AG04450 (cell line): ENCODE measurements around the gene RMND1. TPM values are rescaled to one million over a fixed set of nuclear protein-coding genes. Genes with fewer than 3 reads are reported as not detected.

ENCODE experiments used
- CTCF ChIA-PET: fragments of 300-600, 350-600 bp; formaldehyde crosslinking; extraction: SDS; loops from one replicate; lab custom pipeline; 2022; ENCODE audit warnings: antibody characterized with exemption, inconsistent platforms; lab: Charles Lee
- POLR2A ChIA-PET: fragments of 350-600 bp; formaldehyde crosslinking; extraction: SDS; loops from one replicate; lab custom pipeline; 2021; ENCODE audit warnings: antibody characterized with exemption, inconsistent platforms; lab: Yijun Ruan, JAX
- DNase-seq: peaks from one replicate; pipeline ENCODE4 v3.0.0-alpha.2; 2011; ENCODE audit warnings: low read depth, low spot score
- H3K27ac ChIP-seq: one replicate; pipeline ENCODE4 v1.5.1; 2012; ENCODE audit warnings: low read depth, low read length, control low read depth
- H3K27me3 ChIP-seq: one replicate; pipeline ENCODE4 v1.6.0; 2012; ENCODE audit warnings: low read length; ENCODE audit not compliant: control insufficient read depth, insufficient read depth
- H3K4me3 ChIP-seq: 2 replicates; pipeline ENCODE4 v1.5.1; 2011; ENCODE audit warnings: mild to moderate bottlenecking, low read depth, low read length, control low read depth
- H3K9me3 ChIP-seq: 2 replicates; pipeline ENCODE4 v1.5.1; 2012; ENCODE audit warnings: low read length; ENCODE audit not compliant: control insufficient read depth, insufficient read depth
- polyA plus RNA-seq: library from polyadenylated mRNA; depleted of rRNA; stranded (reverse); fragments of >200 nt; gene quantifications from 2 replicates; pipeline ENCODE4 v1.2.3, GENCODE V29; 2011
- TF ChIP-seq, protein P1 (sequence below): IDR thresholded peaks from 2 replicates; pipeline ENCODE4 v1.5.1; 2011; ENCODE audit warnings: low read depth, low read length, control low read depth, inconsistent platforms

RMND1 gene
- polyA plus RNA-seq, 1 experiment = 27.8 TPM

DNA sequence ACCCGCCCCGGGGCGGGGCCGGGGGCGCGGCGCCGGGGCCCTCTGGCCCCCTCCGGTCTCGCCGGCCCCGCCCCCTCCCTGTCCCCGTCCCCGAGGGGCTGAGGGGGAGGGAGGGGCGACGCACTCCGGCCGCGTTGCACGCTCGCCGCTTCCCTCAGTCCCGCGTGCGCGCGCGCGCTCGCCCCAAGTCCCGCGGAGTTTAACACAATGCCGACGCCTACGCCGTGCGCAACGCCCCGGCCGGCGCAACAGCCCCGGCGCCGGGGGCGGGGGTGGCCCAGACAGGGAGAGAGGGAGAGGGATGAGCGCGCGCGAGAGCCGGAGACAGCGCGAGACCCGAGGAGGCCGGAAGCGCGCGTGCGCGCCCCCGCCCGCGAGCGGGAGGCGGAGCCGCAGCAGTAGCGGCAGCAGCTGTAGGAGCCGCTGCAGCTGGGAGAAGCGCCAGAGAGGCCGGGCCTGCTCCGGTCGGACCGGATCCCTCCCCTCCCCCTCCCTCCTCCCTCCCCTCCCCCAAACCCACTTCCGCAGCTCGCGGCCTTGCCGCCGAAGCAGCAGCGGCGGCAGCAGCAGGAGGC is 61.6 kb downstream of the RMND1 start:
- CTCF ChIA-PET = interaction anchor here (0.7 to 1.6 kb wide), 5 partner anchors 12 to 500 kb away, joined by 3 to 6 read pairs (median 3); no protein-coding TSS in a partner anchor
- TF ChIP-seq, protein P1, sequence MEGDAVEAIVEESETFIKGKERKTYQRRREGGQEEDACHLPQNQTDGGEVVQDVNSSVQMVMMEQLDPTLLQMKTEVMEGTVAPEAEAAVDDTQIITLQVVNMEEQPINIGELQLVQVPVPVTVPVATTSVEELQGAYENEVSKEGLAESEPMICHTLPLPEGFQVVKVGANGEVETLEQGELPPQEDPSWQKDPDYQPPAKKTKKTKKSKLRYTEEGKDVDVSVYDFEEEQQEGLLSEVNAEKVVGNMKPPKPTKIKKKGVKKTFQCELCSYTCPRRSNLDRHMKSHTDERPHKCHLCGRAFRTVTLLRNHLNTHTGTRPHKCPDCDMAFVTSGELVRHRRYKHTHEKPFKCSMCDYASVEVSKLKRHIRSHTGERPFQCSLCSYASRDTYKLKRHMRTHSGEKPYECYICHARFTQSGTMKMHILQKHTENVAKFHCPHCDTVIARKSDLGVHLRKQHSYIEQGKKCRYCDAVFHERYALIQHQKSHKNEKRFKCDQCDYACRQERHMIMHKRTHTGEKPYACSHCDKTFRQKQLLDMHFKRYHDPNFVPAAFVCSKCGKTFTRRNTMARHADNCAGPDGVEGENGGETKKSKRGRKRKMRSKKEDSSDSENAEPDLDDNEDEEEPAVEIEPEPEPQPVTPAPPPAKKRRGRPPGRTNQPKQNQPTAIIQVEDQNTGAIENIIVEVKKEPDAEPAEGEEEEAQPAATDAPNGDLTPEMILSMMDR = no peak
- POLR2A ChIA-PET = interaction anchor here (0.7 to 1.1 kb wide), 4 partner anchors 16 to 524 kb away, joined by 3 to 5 read pairs (median 4); partner anchors contain the start of gene MTHFD1L
- DNase-seq = peak; percentile 94
- no peaks in the 10 kb centered on the region for H3K9me3 ChIP-seq
- peak overlapping the region; percentile 72 for H3K4me3 ChIP-seq
- H3K27me3 ChIP-seq = no peaks in the 10 kb centered on the region
- peak overlapping the region; percentile 75 for H3K27ac ChIP-seq

DNA sequence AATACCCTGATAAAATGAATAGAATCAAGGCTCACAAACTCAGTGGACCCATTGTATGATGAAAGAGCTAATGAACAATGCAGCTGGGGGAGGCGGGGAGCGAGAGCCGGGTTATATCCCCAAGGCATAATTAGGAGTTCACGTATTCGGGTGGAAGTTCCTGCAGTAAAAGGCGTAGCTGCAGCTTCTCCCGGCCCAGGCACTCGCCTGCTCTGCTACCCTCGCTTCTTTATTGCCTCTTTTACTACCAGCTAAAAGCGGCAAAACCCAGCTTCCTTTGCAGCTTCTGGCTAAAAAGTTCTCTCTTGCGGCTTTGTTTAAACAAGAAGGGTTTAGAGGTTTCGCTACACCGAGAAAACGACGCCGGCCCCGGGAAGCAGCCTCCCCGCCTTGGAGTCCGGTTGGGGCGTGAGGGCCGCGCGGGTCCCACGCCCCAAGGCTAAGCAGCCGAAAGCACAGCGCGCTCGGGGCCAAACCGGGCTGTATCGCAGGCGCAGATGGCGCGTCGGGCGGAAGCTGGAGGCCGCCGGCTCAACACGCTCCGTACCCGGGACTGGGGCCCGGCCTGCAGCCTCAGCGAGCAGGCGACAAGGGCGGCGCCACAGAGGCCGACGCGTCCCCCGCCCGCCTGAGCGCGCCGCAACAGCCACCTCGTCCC is 62.2 kb downstream of the RMND1 start:
- CTCF ChIA-PET = interaction anchor here (0.9 to 1.6 kb wide), 3 partner anchors 11 to 499 kb away, joined by 3 to 6 read pairs (median 3); no protein-coding TSS in a partner anchor
- POLR2A ChIA-PET = interaction anchor here (0.7 to 1.1 kb wide), 5 partner anchors 17 to 524 kb away, joined by 4 to 5 read pairs (median 4); partner anchors contain the start of gene MTHFD1L
- Histone ChIP-seq H3K27me3 (no peaks in the 10 kb centered on the region), H3K4me3 (peak overlapping the region; percentile 71), H3K27ac (peak overlapping the region; percentile 94), H3K9me3 (no peaks in the 10 kb centered on the region)
- TF ChIP-seq, protein P1 = no peak
- no peak for DNase-seq

DNA sequence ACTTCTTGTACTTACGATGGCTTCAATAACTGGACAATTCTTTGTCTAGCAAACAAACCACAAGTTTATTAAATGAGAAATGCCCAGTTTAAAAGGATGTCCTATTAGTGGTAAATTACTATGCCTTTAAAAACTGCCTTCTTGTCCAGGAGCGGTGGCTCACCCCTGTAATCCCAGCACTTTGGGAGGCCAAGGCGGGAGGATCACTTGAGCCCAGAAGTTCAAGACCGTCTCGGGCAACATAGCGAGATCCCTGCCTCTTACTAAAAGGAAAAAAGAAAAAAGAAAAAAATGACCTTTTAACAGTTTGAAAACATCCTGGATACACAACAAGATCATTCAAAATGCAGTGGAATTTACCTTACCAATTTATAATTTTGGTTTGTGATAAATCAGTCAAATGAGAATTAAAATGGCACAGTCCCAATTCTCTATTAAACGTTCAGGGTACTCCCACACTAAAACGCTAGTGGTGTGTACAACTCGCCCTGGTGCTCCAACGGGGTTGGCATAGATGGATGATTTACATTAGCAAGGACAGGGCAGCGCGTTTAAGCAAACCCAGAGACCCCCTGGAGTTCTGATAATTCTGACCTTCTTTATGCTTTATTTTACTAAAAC is 62.8 kb downstream of the RMND1 start:
- ChIA-PET POLR2A (interaction anchor here (0.7 to 1.0 kb wide), 3 partner anchors 27 to 467 kb away, joined by 4 read pairs; no protein-coding TSS in a partner anchor), CTCF (interaction anchor here (0.9 to 1.6 kb wide), 4 partner anchors 10 to 499 kb away, joined by 3 to 6 read pairs (median 3); no protein-coding TSS in a partner anchor)
- DNase-seq = no peak
- peak overlapping the region; percentile 71 for H3K4me3 ChIP-seq
- TF ChIP-seq, protein P1 = no peak
- no peaks in the 10 kb centered on the region for H3K27me3 ChIP-seq
- peak overlapping the region; percentile 94 for H3K27ac ChIP-seq
- H3K9me3 ChIP-seq = no peaks in the 10 kb centered on the region

DNA sequence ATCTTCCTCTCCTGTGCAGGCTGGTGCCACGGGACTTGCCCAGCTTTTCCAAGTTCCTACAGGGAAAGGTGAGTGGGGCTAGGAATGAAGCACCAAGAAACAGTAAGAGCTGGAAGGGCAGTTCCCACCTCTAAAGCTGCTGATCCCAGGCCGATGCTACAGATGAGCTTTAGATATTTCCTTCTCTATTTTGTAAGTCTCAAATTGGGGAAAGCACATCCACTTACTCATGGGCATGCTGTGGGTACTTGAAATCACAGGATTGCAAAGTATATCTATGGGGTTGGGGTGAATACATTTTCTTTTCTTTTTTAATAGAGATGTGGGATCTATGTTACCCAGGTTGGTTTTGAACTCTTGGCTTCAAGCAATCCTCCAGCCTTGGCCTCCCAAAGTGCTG is 63.7 kb downstream of the RMND1 start:
- CTCF ChIA-PET = interaction anchor here (0.7 to 1.4 kb wide), 2 partner anchors 12 to 18 kb away, joined by 3 read pairs; no protein-coding TSS in a partner anchor
- TF ChIP-seq, protein P1 = no peak
- Histone ChIP-seq H3K9me3 (no peaks in the 10 kb centered on the region), H3K27me3 (no peaks in the 10 kb centered on the region), H3K27ac (no peak overlapping the region), H3K4me3 (no peak overlapping the region)
- POLR2A ChIA-PET = no interaction called here
- no peak for DNase-seq
